ENCODE data around the gene RALGAPA1. TPM values are rescaled to one million over a fixed set of nuclear protein-coding genes. Genes with fewer than 3 reads are reported as not detected.

Gene RALGAPA1
- total RNA-seq, 6 donors from 2014 or later = 55.5 to 155 (median 61.1) TPM

DNA sequence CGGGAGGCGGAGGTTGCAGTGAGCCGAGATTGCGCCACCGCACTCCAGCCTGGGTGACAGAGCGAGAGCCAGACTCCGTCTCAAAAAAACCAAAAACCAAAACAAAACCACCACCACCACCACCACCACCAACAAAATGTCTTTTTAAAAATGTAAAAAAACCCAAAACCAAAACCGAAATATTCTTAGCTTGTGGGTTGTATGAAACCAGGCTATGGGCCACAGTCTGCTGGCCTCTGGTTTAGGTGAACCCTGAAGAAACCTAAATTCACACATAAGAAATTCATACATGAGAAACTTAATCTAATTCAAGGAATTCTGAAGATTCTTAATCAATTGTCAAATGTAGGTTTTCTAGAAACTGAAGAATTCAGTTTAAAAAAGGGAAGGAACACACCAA is 237.5 kb downstream of the RALGAPA1 start:
- H3K4me3 ChIP-seq = no peak overlapping the region
- H3K27ac ChIP-seq = no peak overlapping the region
- no peak for ATAC-seq (ENCODE audit: low FRiP score in 2 of 2)
- no peaks in the 10 kb centered on the region for H3K4me1 ChIP-seq
- WGBS, 2 donors = 96 to 99% methylated on average over 8 of the region's 8 CpGs
- DNase-seq = peak in 1 of 2 donors; percentile 44
- TF ChIP-seq POLR2AphosphoS5 (IDR thresholded peaks at IDR 0.05) (no peak), POLR2A (IDR thresholded peaks at IDR 0.05) (no peak), EP300 (IDR thresholded peaks at IDR 0.05) (no peak), CTCF (IDR thresholded peaks at IDR 0.05) (no peak)
- H3K9me3 ChIP-seq = no peaks in the 10 kb centered on the region
- H3K27me3 ChIP-seq = no peaks in the 10 kb centered on the region
- peaks cover 0 to 8% (median 0%) of the 10 kb centered on the region in 4 donors for H3K36me3 ChIP-seq

DNA sequence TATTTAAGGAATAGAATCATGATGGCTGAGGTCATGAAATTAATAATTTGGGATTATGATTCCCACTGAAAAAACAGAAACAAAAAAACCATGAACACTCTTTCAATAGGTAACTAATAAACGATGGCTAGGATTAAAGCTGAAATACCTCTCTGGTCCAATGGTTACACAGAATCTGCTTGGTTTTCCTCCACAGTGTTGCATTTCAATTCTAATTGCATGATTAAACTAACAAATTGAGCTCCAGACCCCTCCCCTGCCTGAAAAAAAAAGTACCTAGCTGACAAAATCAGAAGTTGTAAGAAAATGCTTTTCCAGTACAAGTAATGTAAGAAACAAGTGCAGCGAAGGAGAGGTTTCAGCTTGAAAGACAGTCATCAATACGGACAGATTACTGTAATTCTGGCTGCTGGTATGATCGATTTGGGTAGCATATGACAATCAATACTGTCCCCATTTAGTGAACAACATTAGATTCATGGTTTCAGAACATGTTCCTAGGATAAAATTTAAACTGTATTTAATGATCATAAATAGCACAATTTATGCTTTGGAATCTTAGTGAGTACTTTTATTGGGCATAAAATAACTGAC is 243.1 kb downstream of the RALGAPA1 start:
- WGBS, 2 donors = 93 to 98% methylated on average over 4 of the region's 4 CpGs

DNA sequence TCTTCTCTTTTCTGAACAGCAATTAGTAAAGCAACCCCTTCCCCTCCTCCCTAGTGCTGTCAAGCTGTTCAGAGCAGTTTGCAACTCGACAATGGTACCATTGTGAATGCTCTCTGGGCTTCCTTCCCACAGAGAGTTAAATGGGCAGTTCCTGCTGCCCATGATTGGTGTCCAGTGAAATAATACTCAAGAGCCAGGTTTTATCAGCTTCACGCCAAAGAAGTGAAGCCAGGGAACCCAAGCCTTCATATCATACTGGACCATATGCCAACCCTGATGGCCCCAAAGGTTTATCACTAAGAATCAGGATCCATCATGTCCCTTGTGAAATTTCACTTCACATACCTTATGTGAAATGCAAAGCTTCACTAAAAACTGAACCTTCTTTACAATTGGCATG is 250.4 kb downstream of the RALGAPA1 start:
- TF ChIP-seq POLR2A (IDR thresholded peaks at IDR 0.05) = no peak
- no peak for TF ChIP-seq EP300 (IDR thresholded peaks at IDR 0.05)
- TF ChIP-seq POLR2AphosphoS5 (IDR thresholded peaks at IDR 0.05) = no peak
- no peak for TF ChIP-seq CTCF (IDR thresholded peaks at IDR 0.05)
- H3K9me3 ChIP-seq = no peaks in the 10 kb centered on the region
- DNase-seq (no peak), ATAC-seq (ENCODE audit: low FRiP score in 2 of 2) (no peak)
- no peak overlapping the region for H3K4me3 ChIP-seq
- H3K4me1 ChIP-seq = no peaks in the 10 kb centered on the region
- WGBS, 2 donors = 73 to 84% methylated on average over 2 of the region's 2 CpGs
- H3K27ac ChIP-seq = no peak overlapping the region
- no peaks in the 10 kb centered on the region for H3K27me3 ChIP-seq
- H3K36me3 ChIP-seq = peaks cover 0 to 4% (median 0%) of the 10 kb centered on the region in 4 donors

More for the DNA sequence above, 243.1 kb downstream of the RALGAPA1 start:
- H3K27me3 ChIP-seq = no peaks in the 10 kb centered on the region
- DNase-seq (no peak), ATAC-seq (ENCODE audit: low FRiP score in 2 of 2) (no peak)
- no peaks in the 10 kb centered on the region for H3K4me1 ChIP-seq
- H3K4me3 ChIP-seq = no peak overlapping the region
- no peaks in the 10 kb centered on the region for H3K9me3 ChIP-seq
- no peaks in the 10 kb centered on the region for H3K36me3 ChIP-seq
- H3K27ac ChIP-seq = no peak overlapping the region
- TF ChIP-seq CTCF (IDR thresholded peaks at IDR 0.05) (no peak), POLR2A (IDR thresholded peaks at IDR 0.05) (no peak), POLR2AphosphoS5 (IDR thresholded peaks at IDR 0.05) (no peak), EP300 (IDR thresholded peaks at IDR 0.05) (no peak)

DNA sequence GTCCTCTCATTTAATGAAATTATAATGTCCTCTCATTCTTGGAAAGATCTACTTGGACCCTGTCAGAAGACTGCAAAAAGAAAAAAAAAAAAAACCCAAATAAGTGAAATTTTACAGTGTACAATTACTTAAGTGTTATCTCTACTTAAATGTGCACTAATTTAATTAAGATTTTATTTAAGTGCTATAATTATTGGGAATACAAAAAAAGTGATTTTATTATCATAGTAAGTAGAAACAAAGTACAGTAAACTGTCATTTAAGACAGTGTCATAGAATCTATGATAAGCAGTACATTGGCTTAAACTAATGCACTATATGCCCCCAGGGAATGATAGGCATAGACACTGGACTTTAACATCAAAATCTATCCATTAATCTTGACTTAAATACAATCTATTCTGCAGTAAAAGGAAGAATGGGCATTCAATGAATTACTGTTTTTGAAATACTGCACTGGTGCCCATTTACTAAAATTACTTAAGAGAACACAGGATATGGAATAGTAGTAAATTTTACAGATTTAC is 251.8 kb downstream of the RALGAPA1 start:
- DNase-seq (no peak), ATAC-seq (ENCODE audit: low FRiP score in 2 of 2) (no peak)
- peaks cover 0 to 4% (median 0%) of the 10 kb centered on the region in 4 donors for H3K36me3 ChIP-seq
- H3K4me1 ChIP-seq = no peaks in the 10 kb centered on the region
- no peaks in the 10 kb centered on the region for H3K27me3 ChIP-seq
- no peaks in the 10 kb centered on the region for H3K9me3 ChIP-seq
- TF ChIP-seq POLR2A (IDR thresholded peaks at IDR 0.05) (no peak), CTCF (IDR thresholded peaks at IDR 0.05) (no peak), EP300 (IDR thresholded peaks at IDR 0.05) (no peak)
- no peak overlapping the region for H3K4me3 ChIP-seq
- H3K27ac ChIP-seq = no peak overlapping the region

DNA sequence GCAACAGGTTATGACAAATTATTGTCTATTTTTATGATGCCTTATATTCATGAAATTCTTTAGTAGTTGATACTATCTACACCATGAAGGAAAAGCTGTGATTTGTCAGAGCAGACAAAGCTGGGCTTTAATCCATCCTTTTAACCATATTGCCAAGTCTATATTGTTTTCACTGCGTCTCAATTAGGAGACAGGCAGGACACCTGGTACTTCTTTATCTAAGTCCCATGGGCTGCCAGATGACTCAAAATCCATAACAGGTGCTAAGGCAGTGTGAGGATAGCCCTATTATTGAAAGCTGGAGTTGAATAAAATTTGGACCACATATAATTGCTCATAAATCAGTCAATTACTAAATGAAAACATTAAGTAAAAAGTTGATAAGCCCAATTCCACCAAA is 252.5 kb downstream of the RALGAPA1 start:
- H3K27ac ChIP-seq = no peak overlapping the region
- DNase-seq (no peak), ATAC-seq (ENCODE audit: low FRiP score in 2 of 2) (no peak)
- H3K36me3 ChIP-seq = peaks cover 0 to 4% (median 0%) of the 10 kb centered on the region in 4 donors
- H3K27me3 ChIP-seq = no peaks in the 10 kb centered on the region
- no peak for TF ChIP-seq CTCF (IDR thresholded peaks at IDR 0.05)
- TF ChIP-seq POLR2A (IDR thresholded peaks at IDR 0.05) = no peak
- TF ChIP-seq POLR2AphosphoS5 (IDR thresholded peaks at IDR 0.05) = no peak
- TF ChIP-seq EP300 (IDR thresholded peaks at IDR 0.05) = no peak
- 85 to 100% methylated on average over 1 of the region's 1 CpG for WGBS, 2 donors
- no peaks in the 10 kb centered on the region for H3K9me3 ChIP-seq
- H3K4me3 ChIP-seq = no peak overlapping the region
- no peaks in the 10 kb centered on the region for H3K4me1 ChIP-seq

Measured in upper lobe of left lung (tissue), 6 donors.